Measurements from ENCODE around the gene TOMM40L. TPM values are rescaled to one million over a fixed set of nuclear protein-coding genes. Genes with fewer than 3 reads are reported as not detected.

TOMM40L gene
- total and polyA plus RNA-seq, 2 experiments from 2014 or later, result 11.4 to 14.5 TPM

DNA sequence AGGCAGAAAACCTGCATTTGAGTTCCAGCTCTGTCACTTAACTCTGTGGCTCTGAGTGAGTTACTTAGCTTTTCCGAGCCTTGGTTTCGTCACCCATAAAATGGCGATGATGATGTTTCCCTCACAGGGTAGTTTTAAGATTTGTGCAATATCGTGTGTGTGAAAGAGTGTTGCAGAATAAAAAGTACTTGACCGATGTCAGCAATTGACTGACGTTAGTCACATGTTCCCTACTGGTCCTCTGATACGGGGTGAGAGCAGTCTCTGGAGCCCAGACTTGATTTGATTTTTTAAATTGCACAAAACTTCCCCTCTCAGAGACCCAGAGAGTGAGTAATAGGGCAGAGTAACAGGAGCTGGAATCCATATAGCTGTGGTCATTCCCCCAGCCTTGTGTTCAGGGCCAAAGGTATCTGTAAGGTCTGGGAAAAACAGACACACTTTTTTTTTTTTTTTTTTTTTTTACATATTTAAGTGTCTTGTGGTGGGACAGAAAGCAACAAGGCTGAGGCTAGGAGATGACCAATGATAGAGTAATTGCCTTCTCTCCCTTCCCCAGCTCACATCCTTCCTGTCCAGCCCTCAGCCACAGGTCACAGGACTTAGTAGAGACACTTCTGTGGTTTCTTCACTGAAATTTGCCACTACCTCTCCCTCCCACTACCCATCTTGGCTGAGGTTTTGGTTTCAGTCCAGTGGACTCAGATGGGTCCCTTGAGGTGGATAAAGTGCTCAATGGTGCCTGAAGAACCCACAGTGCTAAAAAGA lies 8.7 kb upstream of the TOMM40L start:
- DNase-seq (ENCODE audit: low spot score), result no peak
- no peaks in the 10 kb centered on the region for H3K9me3 ChIP-seq (ENCODE audit: low read depth)
- no peak for TF ChIP-seq CTCF (IDR thresholded peaks at IDR 0.05; ENCODE audit: poor library complexity)
- H4K20me1 ChIP-seq (ENCODE audit: insufficient read depth, poor library complexity, severe bottlenecking), result no peaks in the 10 kb centered on the region
- 63% methylated on average over 7 of the region's 7 CpGs for WGBS (ENCODE audit: low lambda C conversion rate, missing lambda C conversion rate)
- H3K9me2 ChIP-seq (replicated peaks; ENCODE audit: insufficient read depth), result no peaks in the 10 kb centered on the region
- peak overlapping the region; percentile 15 for H2AFZ ChIP-seq
- no peaks in the 10 kb centered on the region for H3K79me2 ChIP-seq
- H3K4me1 ChIP-seq (ENCODE audit: insufficient read depth), result peaks cover 27% of the 10 kb centered on the region
- H3K4me2 ChIP-seq, result peak overlapping the region; percentile 33
- H3K4me3 ChIP-seq, result no peak overlapping the region
- H3K27me3 ChIP-seq, result no peaks in the 10 kb centered on the region
- H3K36me3 ChIP-seq (replicated peaks; ENCODE audit: insufficient read depth, low read depth), result peaks cover 7% of the 10 kb centered on the region
- H3K27ac ChIP-seq, result peak overlapping the region; percentile 93

GRCh38 chr1:161217831-161218230 lies 8.0 kb upstream of the TOMM40L start:
- 78% methylated on average over 6 of the region's 6 CpGs for WGBS (ENCODE audit: low lambda C conversion rate, missing lambda C conversion rate)
- H3K4me2 ChIP-seq, result no peak overlapping the region
- H3K27me3 ChIP-seq, result no peaks in the 10 kb centered on the region
- H3K9me3 ChIP-seq (ENCODE audit: low read depth), result no peaks in the 10 kb centered on the region
- TF ChIP-seq CTCF (IDR thresholded peaks at IDR 0.05; ENCODE audit: poor library complexity) (no peak), EZH2phosphoT487 (IDR thresholded peaks at IDR 0.05; ENCODE audit: low read depth, severe bottlenecking, unreplicated experiment) (no peak), EZH2 (IDR thresholded peaks at IDR 0.05; ENCODE audit: borderline replicate concordance) (no peak)
- no peaks in the 10 kb centered on the region for H3K79me2 ChIP-seq
- H3K36me3 ChIP-seq (replicated peaks; ENCODE audit: insufficient read depth, low read depth), result peaks cover 7% of the 10 kb centered on the region
- no peaks in the 10 kb centered on the region for H4K20me1 ChIP-seq (ENCODE audit: insufficient read depth, poor library complexity, severe bottlenecking)
- H3K4me3 ChIP-seq, result no peak overlapping the region
- peaks cover 27% of the 10 kb centered on the region for H3K4me1 ChIP-seq (ENCODE audit: insufficient read depth)
- H3K9me2 ChIP-seq (replicated peaks; ENCODE audit: insufficient read depth), result no peaks in the 10 kb centered on the region
- no peak overlapping the region for H2AFZ ChIP-seq
- no peak for DNase-seq (ENCODE audit: low spot score)
- peak overlapping the region; percentile 93 for H3K27ac ChIP-seq

DNA sequence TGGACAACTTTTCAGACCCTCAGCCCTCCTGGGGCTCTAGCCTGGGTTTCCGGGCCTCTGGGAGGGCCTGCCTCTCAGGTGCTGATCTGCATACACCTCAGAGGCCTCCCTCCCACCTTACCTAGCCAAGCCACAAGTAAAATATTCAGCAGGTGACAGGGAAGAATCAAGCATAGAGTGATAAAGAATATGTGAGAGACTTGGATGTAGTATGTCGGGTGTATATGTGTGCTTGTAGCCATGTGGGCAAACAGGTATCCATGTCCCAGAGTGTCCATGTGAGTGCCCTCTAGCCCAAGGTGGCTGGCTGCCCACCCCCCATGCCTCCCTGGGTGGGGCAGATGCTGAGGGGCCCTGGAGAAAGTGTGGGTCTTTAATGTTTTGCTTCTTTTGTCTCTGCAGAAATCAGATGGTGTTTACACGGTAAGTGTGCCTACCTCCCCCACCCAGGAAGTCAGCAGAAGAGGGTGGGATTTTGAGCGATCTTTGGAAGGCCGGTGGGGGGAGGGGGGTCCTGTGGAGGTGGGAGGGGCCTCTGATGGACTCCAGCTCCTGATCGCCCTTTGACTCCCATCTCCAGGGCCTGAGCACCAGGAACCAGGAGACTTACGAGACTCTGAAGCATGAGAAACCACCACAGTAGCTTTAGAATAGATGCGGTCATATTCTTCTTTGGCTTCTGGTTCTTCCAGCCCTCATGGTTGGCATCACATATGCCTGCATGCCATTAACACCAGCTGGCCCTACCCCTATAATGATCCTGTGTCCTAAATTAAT lies 7.4 kb upstream of the TOMM40L start:
- H3K9me3 ChIP-seq (ENCODE audit: low read depth), result no peaks in the 10 kb centered on the region
- no peaks in the 10 kb centered on the region for H4K20me1 ChIP-seq (ENCODE audit: insufficient read depth, poor library complexity, severe bottlenecking)
- H3K9me2 ChIP-seq (replicated peaks; ENCODE audit: insufficient read depth), result no peaks in the 10 kb centered on the region
- peak overlapping the region; percentile 93 for H3K27ac ChIP-seq
- H3K4me3 ChIP-seq, result no peak overlapping the region
- no peak overlapping the region for H2AFZ ChIP-seq
- no peak for TF ChIP-seq EZH2phosphoT487 (IDR thresholded peaks at IDR 0.05; ENCODE audit: low read depth, severe bottlenecking, unreplicated experiment)
- TF ChIP-seq CTCF (IDR thresholded peaks at IDR 0.05; ENCODE audit: poor library complexity), result no peak
- TF ChIP-seq EZH2 (IDR thresholded peaks at IDR 0.05; ENCODE audit: borderline replicate concordance), result no peak
- H3K79me2 ChIP-seq, result no peaks in the 10 kb centered on the region
- peaks cover 27% of the 10 kb centered on the region for H3K4me1 ChIP-seq (ENCODE audit: insufficient read depth)
- H3K4me2 ChIP-seq, result no peak overlapping the region
- no peaks in the 10 kb centered on the region for H3K27me3 ChIP-seq
- no peak for DNase-seq (ENCODE audit: low spot score)
- WGBS (ENCODE audit: low lambda C conversion rate, missing lambda C conversion rate), result 49% methylated on average over 7 of the region's 8 CpGs
- peaks cover 3% of the 10 kb centered on the region for H3K36me3 ChIP-seq (replicated peaks; ENCODE audit: insufficient read depth, low read depth)

Data from hepatocyte (in vitro differentiated cells).